GM18505 (cell line): ENCODE measurements around the gene RASGEF1C.

ENCODE experiments used
- ATAC-seq: cut with Tn5 transposase; IDR thresholded peaks from one replicate; pipeline ENCODE4 v1.9.1; 2021; ENCODE audit not compliant: unreplicated experiment
- POLR2A ChIP-seq: IDR thresholded peaks from 4 replicates; pipeline ENCODE4 v1.6.1; 2011; ENCODE audit warnings: borderline replicate concordance; ENCODE audit not compliant: insufficient read depth, insufficient read length; ENCODE audit errors: extremely low read depth

Gene RASGEF1C

GRCh38 chr5:180060192-180060591, 148.8 kb downstream of the RASGEF1C start:
- no peak for TF ChIP-seq POLR2A
- no peak for ATAC-seq

- TF ChIP-seq POLR2A: no peak
Observed at GRCh38 chr5:180059326-180059725, 149.7 kb downstream of the RASGEF1C start.

GRCh38 chr5:180056153-180056552, 152.9 kb downstream of the RASGEF1C start:
- no peak for TF ChIP-seq POLR2A
- no peak for ATAC-seq

More at GRCh38 chr5:180059326-180059725, 149.7 kb downstream of the RASGEF1C start:
- no peak for ATAC-seq

- ATAC-seq: no peak
- no peak for TF ChIP-seq POLR2A
Observed at GRCh38 chr5:180054226-180054625, 154.8 kb downstream of the RASGEF1C start.

GRCh38 chr5:180053061-180053602, 155.9 kb downstream of the RASGEF1C start:
- TF ChIP-seq POLR2A: no peak
- ATAC-seq: no peak

- TF ChIP-seq POLR2A: no peak
- no peak for ATAC-seq
Observed at GRCh38 chr5:180052211-180052818, 156.7 kb downstream of the RASGEF1C start.
